HL-60 (cell line): ENCODE results near the gene ATG4B.

Source experiments
- DNase-seq, 2 experiments: peaks; one replicate each; pipeline ENCODE4 v3.0.0-alpha.2; 2010 to 2020; ENCODE audit warnings: low read depth in 1 of 2, low spot score in 1 of 2
- H3K27ac ChIP-seq: fragments of 250-450 bp; sonication (Bioruptor Pico); replicated peaks from 2 replicates; pipeline ENCODE4 v1.5.1; 2020; ENCODE audit warnings: mild to moderate bottlenecking, moderate library complexity
- H3K27me3 ChIP-seq: fragments of 250-450 bp; sonication (Bioruptor Pico); 2 replicates; pipeline ENCODE4 v1.5.1; 2021; ENCODE audit warnings: mild to moderate bottlenecking, moderate library complexity; ENCODE audit not compliant: insufficient read depth, poor library complexity, severe bottlenecking
- H3K4me3 ChIP-seq: replicated peaks from 2 replicates; pipeline ENCODE4 v1.5.1; 2011; ENCODE audit warnings: mild to moderate bottlenecking, control low read depth, low read length; ENCODE audit not compliant: insufficient read depth
- CTCF ChIP-seq: IDR thresholded peaks from one replicate; pipeline ENCODE4 v1.5.1; 2011; ENCODE audit warnings: low read length, control low read depth, inconsistent platforms; ENCODE audit not compliant: insufficient read depth
- GABPA ChIP-seq: IDR thresholded peaks from 2 replicates; pipeline ENCODE4 v1.6.1; 2012; ENCODE audit warnings: low read depth
- POLR2AphosphoS5 ChIP-seq: IDR thresholded peaks from 2 replicates; pipeline ENCODE4 v1.6.1; 2012; ENCODE audit warnings: low read depth
- REST ChIP-seq: IDR thresholded peaks from 2 replicates; pipeline ENCODE4 v1.6.1; 2012; ENCODE audit warnings: low read depth; ENCODE audit not compliant: insufficient replicate concordance
- SPI1 ChIP-seq: IDR thresholded peaks from 2 replicates; pipeline ENCODE4 v1.6.1; 2012; ENCODE audit warnings: low read depth, mild to moderate bottlenecking, borderline replicate concordance

ATG4B gene

GRCh38 chr2:241680044-241680443, 42.6 kb downstream of the ATG4B start:
- TF ChIP-seq REST (no peak), GABPA (no peak), POLR2AphosphoS5 (no peak), SPI1 (no peak), CTCF (no peak)
- Histone ChIP-seq H3K27ac (no peak overlapping the region), H3K4me3 (no peak overlapping the region), H3K27me3 (no peaks in the 10 kb centered on the region)
- no peak for DNase-seq

GRCh38 chr2:241680827-241681599, 43.5 kb downstream of the ATG4B start:
- H3K27me3 ChIP-seq, result no peaks in the 10 kb centered on the region
- DNase-seq, result no peak
- no peak overlapping the region for H3K27ac ChIP-seq
- H3K4me3 ChIP-seq, result no peak overlapping the region
- no peak for TF ChIP-seq REST
- TF ChIP-seq CTCF, result no peak
- no peak for TF ChIP-seq SPI1
- TF ChIP-seq POLR2AphosphoS5, result no peak

GRCh38 chr2:241686324-241686649, 48.8 kb downstream of the ATG4B start:
- TF ChIP-seq SPI1 (no peak), REST (no peak), CTCF (no peak), POLR2AphosphoS5 (no peak), GABPA (no peak)

More at GRCh38 chr2:241686324-241686649, 48.8 kb downstream of the ATG4B start:
- no peak for DNase-seq
- peak overlapping the region; percentile 90 for H3K4me3 ChIP-seq
- H3K27me3 ChIP-seq, result no peaks in the 10 kb centered on the region
- H3K27ac ChIP-seq, result peak overlapping the region; percentile 93
